GM19025 (cell line): Measurements from ENCODE around the gene ID3.

Experiments
- ATAC-seq: cut with Tn5 transposase; IDR thresholded peaks from one replicate; pipeline ENCODE4 v1.9.1; 2021; ENCODE audit warnings: mild to moderate bottlenecking, low read depth, moderate library complexity; ENCODE audit not compliant: unreplicated experiment

ID3 gene, protein sequence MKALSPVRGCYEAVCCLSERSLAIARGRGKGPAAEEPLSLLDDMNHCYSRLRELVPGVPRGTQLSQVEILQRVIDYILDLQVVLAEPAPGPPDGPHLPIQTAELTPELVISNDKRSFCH

DNA sequence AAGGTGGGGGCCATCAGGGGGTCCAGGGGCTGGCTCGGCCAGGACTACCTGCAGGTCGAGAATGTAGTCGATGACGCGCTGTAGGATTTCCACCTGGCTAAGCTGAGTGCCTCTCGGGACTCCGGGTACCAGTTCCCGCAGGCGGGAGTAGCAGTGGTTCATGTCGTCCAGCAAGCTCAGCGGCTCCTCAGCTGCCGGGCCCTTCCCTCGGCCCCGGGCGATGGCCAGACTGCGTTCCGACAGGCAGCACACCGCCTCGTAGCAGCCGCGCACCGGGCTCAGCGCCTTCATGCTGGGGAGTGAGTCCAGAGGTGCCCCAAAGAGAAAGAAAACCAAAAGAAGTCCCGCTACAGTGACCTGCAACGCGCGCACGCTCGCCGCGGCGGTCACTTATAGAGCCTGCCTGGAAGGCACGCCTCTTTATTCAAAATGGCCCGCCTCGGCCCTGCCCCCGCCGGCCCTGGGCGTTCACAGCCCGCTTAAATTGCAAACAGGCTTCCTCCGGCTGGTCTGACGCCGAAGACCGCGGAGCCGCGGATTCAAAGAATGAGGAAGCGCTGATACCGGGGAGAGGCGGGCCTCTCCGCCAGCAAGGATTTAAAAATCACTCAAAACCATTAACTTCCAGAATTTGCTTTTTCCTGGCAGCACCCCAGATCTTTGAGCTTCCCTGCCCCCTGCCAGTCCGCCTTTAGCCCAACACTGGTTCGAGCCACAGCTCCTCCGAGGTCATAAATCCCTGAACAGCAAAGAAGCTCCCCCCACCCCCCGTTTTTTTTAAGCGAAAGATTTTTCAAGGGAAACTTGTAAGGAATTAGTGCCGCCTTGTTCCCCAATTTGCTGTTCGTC is at the start of gene ID3:
ID3 (minus strand) TSS at position 366 of the 849 bp plus-strand sequence; CDS start at position 291, 75 bp downstream.
- peak; percentile 66 for ATAC-seq

DNA sequence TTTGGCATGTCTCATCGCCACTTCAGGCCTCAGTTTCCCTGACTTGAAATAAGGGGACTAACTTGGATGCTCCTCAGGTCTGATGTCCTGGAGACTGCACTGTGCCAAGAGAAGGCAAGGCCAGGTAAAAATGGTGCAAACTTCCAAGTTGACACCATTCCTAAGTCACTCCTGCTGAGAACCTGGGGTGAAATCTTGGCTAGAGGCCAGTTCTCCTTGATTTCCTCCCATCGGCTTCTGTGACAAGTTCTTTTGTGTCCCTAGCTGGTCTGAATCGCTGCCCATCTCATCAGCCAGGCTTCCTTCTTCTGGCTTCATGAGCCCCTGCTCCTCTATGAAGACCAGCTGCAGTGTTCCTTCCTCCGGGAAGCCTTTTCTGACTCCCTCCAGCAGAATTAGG is 48.6 kb upstream of the ID3 start:
- no peak for ATAC-seq

DNA sequence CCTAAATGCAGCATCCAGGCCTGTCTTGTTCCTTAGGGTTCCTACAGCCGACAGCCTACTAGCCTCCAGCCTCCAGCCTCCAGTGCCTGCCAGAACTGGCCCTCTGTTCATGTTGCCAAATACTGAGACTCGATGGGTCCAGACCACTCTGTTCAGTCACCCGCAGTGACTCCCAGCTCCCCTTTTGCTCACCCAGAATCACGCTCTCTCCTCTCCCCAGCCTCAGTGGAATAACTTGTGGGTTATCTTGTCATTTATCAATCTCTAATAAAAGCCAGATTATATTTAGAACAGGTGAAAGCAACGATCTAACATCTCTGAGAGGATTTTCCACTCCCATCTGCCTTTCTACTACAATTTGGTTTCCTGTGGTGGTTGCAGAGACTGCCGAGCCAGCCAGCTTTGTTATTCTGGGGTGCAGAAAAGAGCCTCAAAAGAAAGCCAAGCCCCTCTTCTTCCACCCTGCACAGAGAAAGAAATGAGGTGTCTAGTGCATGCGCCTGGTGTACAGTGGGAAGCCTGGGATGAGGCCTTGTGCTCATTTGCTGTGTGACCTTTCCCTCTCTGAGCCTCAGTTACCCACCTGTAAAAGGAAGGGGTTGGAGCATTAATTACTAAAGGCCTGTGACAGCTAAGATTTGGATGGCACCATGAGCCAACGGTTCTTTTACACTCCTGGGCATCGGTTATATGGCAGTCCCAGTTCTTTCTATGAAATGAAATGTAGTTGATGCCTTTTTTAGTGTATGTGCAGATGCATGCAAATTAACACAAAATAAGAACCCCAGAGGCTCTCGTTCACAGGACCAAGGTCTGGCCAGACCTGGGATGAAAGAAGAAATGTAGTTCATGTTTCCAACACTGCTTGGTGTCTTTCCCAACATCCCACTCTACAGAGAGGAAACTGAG is 42.9 kb upstream of the ID3 start:
- no peak for ATAC-seq

DNA sequence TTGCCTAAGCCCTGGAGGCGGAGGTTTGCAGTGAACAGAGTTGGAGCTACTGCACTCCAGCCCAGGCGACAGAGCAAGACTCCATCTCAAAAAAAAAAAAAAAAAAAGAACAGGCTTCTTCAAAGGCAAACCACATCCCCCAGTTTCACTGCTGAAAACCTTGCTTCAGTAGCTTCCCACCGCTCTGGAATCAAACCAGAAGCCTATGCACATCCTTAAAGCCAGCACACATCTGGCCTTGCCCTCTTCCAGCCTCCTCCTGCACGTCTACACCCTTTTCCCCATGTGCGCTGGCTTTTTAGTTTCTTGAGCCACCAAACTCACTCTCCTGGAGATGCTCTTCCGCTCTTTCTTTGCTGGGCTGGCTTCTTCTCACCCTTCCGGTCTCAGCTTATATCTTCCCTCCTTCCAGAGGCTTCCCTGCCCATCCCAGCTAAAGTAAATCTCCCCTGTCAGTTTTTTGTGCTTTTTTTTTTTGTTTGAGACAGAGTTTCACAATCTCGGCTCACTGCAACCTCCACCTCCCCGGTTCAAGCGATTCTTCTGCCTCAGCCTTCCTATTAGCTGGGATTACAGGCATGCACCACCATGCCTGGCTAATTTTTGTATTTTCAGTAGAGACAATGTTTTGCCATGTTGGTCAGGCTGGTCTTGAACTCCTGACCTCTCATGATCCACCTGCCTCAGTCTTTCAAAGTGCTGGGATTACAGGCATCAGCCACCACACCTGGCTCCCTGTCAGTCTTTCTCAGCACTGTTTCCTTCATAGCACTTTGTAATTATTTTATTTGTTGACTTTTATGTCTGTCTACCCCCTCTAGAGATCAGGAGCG is 42.0 kb upstream of the ID3 start:
- ATAC-seq, result no peak

DNA sequence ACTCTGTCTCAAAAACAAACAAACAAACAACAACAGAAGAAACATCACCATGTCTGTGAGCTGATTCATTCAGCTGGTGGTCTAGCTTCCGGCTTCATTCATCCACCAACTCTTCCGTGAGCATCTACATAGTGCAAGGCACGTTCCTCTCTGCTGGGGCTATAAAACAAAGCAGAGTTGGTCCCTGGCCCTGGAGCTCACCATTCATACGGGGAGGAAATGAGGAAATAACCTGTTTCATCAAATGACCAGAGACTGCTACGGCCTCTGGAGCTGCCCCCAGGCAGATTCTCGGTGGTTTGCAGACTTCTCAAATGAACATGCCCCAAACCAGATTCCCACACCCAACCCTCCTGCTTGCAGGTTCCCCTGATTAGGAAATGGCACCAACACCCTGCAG is 41.0 kb upstream of the ID3 start:
- no peak for ATAC-seq

DNA sequence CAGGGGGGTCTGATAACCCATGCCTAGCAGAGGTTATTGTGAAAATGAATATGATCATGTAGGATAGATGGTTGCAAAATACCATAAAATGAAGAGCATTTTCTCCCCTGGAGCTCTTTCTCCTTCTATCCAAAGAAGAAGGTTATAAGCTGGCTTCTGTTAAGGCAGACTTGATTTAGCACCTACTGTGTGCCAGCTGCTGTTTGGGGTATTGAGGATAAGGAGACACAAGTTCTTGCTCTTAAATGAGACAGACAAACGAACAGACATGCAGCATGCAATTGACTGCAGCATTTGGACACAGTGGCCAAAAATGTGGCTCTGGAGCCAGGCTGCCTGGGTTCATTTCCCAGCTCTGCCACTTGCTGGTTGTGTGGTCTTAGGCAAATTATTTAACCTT is 39.8 kb upstream of the ID3 start:
- ATAC-seq, result no peak

DNA sequence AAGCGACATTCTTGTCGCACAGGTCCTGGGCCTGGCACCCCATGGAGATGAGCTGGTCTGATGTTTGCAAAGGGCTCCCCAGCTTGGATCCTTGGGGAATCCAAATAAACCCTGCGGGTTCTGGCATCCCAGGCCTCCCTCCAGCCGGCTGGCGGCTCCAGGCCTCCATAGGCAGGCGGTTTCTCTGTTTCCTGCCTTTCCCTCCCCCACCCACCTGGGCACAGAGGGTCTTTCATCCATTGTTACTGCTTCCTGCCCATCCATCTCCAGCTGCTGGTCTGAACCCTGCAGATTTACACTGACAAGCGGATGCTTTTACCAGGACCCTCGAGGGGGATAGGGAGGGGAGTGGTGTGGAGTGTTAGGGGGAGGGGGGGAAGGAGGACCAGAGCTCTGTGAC is 39.1 kb upstream of the ID3 start:
- ATAC-seq, result no peak

DNA sequence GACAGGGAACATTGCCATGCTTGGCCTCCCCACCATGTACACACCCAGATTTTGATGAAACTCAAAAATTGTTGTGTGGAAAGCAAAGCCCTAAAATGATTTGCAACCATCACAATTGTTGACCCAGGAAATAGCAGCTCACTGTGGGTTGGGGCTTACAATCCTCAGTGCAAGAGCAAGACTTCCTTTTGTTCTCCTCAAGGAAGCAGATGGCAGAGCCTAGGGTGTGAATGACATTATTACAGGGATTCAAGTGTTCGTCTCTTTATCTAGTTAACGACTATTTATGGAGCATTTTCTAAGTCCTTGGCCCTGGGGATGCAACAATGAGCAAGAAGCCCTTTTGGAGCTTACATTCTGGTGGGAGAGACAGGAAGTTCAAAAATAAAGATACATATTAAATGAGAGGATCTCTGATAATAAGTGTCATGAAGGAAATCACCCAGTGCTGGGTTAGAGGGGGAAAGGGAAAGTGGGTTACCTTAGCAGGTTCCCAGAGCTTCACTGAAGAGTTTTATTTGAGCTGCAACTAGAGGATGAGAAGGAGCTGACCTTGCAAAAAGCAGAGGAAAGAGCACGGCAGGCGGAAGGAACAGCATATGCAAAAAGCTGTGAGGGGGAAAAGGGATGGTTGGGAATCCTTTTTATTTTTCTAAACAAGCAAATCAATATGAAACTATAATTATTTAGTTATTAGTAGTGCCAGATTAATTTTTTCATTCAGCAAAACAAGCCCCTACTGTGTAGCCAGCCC is 38.5 kb upstream of the ID3 start:
- ATAC-seq, result no peak

DNA sequence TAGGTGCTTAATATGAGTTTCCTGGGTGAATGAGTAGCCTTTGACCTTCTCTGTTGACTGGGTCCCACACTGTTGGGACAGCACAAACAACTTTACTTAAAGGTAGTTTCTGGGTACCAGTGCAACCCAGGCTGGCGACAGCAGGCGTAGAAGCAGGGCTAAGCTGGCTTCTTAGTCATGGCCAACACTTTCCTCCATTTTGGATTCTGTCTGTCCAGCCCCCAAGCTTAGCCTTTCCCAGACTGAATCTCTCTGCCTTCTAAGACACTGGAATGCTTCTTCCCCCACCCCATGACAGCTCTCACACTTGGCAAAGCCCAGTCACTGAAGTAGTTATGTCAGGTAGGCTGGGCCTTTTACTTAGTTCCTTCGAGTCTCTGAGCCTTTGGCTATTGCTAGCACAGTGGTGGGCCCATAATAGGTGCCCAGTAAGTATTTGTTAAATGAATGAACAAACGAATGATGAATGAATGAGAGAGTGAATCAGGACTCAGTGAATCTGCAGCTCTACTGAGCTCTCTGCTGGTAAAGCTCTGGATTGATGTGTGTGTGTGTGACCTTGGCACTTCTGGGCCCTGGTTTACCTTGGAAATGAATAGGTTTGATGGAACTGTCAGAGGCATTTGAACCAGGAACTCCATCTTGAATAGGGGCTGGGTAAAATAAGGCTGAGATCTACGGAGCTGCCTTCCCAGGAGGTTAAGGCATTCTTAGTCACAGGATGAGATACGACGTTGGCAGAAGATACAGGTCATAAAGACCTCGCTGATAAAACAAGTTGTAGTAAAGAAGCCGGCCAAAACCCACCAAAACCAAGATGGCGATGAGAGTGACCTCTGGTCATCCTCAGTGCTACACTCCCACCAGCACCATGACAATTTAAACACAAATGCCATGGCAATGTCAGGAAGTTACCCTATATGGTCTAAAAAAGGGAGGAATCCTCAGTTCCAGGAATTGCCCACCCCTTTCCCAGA is 37.4 kb upstream of the ID3 start:
- no peak for ATAC-seq

DNA sequence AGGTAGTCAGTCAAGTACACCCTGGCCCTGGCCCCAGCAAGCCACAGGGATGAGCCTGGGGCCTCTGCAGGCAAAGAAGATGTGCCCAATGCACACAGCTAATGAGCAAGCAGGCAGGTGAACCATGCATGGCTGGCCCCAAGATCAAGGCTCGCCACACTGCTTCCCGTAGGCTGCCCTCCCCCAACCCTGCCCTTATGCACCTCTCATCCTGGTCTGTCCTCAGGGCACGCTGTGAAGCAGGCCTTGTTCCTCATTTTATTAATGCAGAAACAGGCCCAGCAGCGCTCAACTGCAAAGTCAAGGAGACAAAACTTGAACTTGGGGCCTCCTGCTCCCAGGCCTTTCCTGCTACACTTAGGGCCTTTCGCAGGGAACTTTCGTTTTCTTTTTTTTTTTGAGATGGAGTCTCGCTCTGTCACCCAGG is 35.6 kb upstream of the ID3 start:
- no peak for ATAC-seq

DNA sequence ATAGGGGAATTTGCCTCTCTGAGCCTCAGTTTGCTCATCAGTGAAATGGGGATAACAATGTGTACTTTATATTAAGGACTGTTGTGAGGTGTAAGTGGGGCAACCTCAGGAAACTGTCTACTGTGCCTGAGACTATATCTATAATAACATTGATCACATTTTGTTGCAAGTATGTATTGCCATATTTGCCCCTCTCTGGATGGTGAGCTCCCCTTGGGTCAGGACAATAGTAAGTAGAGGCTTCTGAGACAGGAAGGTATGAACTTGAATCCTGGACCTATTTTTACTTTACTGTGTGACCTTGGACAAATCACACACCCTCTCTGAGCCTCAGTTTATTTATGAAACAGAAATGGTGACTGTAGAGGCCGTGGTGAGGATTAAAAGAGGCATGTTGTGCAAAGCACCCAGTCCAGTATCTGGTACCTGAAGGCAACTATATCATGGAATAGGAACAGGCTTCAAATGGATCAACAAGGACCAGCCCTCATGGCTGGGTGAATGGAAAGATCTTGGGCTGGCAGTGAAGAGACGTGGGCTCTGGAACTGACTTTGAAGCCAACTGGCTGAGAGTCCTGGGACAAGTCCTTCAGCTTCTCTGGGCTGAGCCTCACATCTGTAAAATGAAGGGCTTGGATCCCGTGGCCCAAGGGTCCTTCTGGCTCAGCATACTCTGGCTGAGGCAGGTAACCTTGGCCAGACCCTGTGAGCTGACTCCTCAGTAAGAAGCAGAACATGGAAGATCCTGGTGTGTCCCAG is 35.0 kb upstream of the ID3 start:
- no peak for ATAC-seq

DNA sequence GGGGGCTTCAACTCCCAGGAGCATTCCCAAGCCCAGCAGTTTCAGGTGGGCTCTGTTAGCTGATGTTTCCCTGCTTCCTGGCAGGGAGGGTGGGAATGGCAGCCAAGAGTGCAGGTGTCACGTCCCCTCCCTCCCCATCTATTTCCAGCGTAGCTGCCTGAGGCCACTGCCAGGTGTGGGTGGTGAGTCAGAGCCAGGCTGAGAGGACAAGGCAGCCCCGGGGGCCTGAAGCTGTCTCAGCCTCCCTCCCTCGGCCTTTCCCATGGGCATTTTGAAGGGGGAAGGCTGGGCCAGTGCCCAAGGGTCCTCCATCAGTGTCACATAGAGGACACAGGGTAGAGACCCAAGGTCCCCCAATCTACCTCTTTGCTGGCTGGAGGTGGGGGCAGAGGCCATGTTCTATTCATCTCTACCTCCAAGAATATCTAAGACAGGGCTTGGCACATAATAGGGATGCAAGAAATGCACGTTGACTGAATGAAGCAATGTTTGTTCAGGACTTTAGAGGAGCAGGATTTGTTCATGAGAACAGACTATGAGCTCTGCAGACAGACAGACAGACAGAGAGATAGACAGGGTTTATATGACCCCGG is 34.4 kb upstream of the ID3 start:
- ATAC-seq, result no peak

DNA sequence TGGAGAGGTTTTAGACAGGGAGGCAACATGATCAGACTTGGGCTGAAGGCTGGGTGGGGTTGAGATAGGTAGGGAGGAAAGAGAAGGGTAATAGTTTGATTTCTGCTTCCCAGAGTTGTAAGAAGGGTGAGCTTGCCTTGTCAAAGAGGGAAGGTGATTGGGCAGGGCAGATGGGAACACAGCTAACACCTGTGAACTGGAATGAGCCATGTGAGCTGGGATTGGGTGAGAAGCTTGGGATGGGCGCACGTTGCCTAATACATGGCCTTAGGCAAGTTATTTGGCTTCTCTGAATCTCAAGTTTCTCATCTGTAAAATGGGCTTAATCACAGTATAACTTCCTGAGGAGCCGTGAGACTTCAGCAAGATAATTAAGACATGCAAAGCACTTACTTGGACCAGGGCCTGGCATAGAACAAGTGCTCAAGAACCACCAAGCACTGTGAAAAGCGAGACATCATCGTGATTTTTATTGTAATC is 33.8 kb upstream of the ID3 start:
- ATAC-seq, result no peak

DNA sequence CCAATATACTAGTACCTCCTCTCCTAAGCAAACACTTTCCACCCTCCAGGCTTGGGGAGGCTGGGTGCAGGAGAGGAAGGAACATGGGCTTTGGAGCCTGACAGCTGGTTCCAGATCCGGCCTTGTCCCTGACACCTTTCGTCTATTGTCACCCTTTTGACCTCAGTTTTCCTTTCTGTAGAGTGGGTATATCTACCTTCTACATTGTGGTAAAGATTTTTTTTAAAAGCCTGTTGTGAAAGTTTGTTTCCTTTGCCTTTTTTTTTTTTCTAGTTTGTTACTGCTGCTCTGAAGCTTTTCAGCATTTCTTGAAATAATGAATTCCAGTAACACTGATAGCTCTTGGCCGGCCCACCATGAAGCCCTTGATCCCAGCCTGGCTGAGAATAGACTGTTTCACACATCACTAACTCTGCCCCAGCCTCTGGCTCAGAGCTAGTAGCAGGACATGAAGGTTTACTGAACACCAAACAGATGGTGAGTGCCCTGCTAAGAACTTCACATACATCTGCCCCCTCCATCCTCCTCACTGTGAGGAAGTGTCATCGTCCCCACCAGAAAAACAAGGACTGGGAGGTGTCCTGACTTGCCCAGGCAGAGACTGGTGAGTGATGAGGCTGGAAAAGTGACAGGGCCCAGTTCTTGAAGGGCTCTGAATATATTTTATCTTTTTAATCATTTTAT is 33.0 kb upstream of the ID3 start:
- ATAC-seq, result no peak

DNA sequence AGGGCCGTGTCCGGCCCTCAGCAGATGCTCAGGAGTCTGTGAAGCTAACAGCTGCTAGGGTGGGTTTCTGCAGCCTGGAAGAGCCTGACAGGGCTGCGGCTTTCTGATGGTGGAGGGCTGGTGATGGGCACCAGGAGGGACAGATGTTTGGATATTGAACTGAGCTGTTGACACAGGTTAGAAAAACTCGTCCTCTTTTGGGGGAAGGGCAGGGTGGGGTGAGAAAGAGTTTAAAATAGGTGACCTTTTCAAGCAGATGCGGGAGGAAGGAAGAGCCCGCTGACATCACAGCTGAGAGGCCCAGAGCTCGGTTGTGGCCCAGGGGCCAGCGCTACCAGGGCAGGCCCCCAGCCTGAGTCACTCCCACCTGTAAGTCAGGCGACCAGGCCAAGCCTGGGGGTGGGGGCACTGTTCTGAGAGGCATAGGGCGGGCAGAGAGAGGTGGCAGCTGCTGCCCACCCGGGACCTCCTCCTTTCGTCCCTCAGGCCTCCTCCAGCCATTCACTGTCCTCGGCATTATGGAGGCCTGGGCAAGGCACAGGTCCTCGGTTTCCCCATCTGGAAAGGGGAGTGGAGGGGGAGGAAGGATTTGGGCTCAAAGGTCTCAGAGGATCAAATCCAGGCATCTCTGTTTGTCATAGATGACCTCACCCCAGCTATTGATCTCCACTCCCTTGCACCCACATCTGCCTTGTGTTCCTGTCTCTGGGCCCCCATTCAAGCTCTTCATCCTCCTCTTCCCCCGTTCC is 32.3 kb upstream of the ID3 start:
- peak; percentile 36 for ATAC-seq
